BLaER1 treated with 17β-estradiol and CSF1 and Interleukin-3, amounts not matched to agents 10 nM and 100 nM (cell line): ENCODE data around the gene ZBTB7C.

Experiments used
- H3K27ac ChIP-seq, 11 experiments: shearing (Covaris generic); formaldehyde crosslinking; 2 replicates each; pipeline ENCODE4 v1.8.1; 2022
- H3K27me3 ChIP-seq, 11 experiments: shearing (Covaris generic); formaldehyde crosslinking; 2 replicates each; pipeline ENCODE4 v1.8.1; 2022
- H3K36me3 ChIP-seq, 11 experiments: shearing (Covaris generic); formaldehyde crosslinking; 2 replicates each; pipeline ENCODE4 v1.8.1; 2022
- H3K4me1 ChIP-seq, 10 experiments: shearing (Covaris generic); formaldehyde crosslinking; 2 replicates each; pipeline ENCODE4 v1.8.1; 2022
- H3K4me2 ChIP-seq, 11 experiments: shearing (Covaris generic); formaldehyde crosslinking; 2 replicates each; pipeline ENCODE4 v1.8.1; 2022
- H3K4me3 ChIP-seq, 10 experiments: shearing (Covaris generic); formaldehyde crosslinking; 2 replicates each; pipeline ENCODE4 v1.8.1; 2022
- H3K9ac ChIP-seq, 11 experiments: shearing (Covaris generic); formaldehyde crosslinking; 2 replicates each; pipeline ENCODE4 v1.8.1; 2022
- H3K9me3 ChIP-seq, 11 experiments: shearing (Covaris generic); formaldehyde crosslinking; replicated peaks in 1 of 11; 2 replicates each; pipeline ENCODE4 v1.8.1; 2022
- H4K20me1 ChIP-seq, 11 experiments: shearing (Covaris generic); formaldehyde crosslinking; 2 replicates each; pipeline ENCODE4 v1.8.1; 2022
- Cebpa-rat ChIP-seq, 11 experiments: shearing (Covaris generic); IDR thresholded peaks; 2 replicates each; pipeline ENCODE4 v1.8.1; 2022

Gene ZBTB7C

DNA sequence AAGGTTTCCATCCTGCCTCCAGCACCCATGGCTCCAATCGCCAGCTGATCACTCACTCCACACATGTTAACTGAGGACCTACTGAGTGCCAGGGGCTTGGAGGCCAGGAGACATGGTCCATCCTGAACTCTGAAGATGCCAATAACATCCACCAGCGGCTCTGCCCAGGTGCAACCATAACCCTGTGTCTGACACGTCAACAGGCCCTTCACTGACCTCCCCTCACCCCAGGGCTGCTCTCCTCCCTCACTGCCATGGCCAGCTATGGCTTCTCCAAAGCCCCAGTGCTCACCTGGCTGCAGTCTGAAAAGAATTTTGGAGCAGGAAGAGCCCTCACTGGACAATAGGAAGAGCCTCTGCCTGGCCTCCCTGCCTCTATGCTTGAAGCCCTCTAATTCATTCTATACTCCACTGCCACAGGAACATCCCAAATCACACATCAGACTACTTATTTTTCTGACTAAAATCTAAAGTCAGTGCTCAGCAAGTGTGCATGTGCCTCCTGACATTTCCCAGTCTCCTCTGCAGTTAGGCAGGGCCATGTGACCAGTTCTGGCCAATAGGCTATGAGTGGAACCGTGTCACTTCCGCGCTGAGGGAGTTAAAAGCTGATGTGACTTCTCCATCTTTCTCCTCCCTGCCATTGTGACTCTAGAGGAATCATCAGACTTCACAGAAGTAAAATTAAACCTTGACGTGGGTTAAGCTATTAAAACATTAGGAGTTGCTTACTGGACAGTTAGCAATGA is 37.2 kb downstream of the ZBTB7C start:
- H3K9me3 ChIP-seq = peaks cover 0 to 5% (median 0%) of the 10 kb centered on the region in 11 experiments; a peak in 3 of 22 replicates
- no peak overlapping the region for H3K4me3 ChIP-seq
- H3K27me3 ChIP-seq = no peaks in the 10 kb centered on the region
- no peak overlapping the region for H3K27ac ChIP-seq
- peaks cover 0 to 8% (median 0%) of the 10 kb centered on the region in 10 experiments; a peak in 1 of 20 replicates for H3K4me1 ChIP-seq
- H3K36me3 ChIP-seq = no peaks in the 10 kb centered on the region
- H4K20me1 ChIP-seq = no peaks in the 10 kb centered on the region
- TF ChIP-seq Cebpa-rat (IDR thresholded peaks at IDR 0.05) = no peak
- no peak overlapping the region for H3K4me2 ChIP-seq
- no peak overlapping the region for H3K9ac ChIP-seq

GRCh38 chr18:48367557-48367956 is 41.6 kb downstream of the ZBTB7C start:
- no peak overlapping the region for H3K4me2 ChIP-seq
- no peak overlapping the region for H3K9ac ChIP-seq
- H3K4me1 ChIP-seq = peaks cover 0 to 5% (median 0%) of the 10 kb centered on the region in 10 experiments; a peak in 1 of 20 replicates
- no peaks in the 10 kb centered on the region for H3K36me3 ChIP-seq
- H3K27ac ChIP-seq = no peak overlapping the region
- no peak for TF ChIP-seq Cebpa-rat (IDR thresholded peaks at IDR 0.05)
- H3K9me3 ChIP-seq = peaks cover 8 to 16% (median 12%) of the 10 kb centered on the region in 11 experiments; a peak in 19 of 22 replicates
- no peak overlapping the region for H3K4me3 ChIP-seq
- H4K20me1 ChIP-seq = no peaks in the 10 kb centered on the region
- H3K27me3 ChIP-seq = no peaks in the 10 kb centered on the region

GRCh38 chr18:48365965-48366364 is 43.2 kb downstream of the ZBTB7C start:
- H3K9me3 ChIP-seq = peaks cover 8 to 16% (median 12%) of the 10 kb centered on the region in 11 experiments; a peak in 19 of 22 replicates
- no peaks in the 10 kb centered on the region for H3K27me3 ChIP-seq
- H3K9ac ChIP-seq = no peak overlapping the region
- no peak overlapping the region for H3K27ac ChIP-seq
- H3K4me3 ChIP-seq = no peak overlapping the region
- H3K4me1 ChIP-seq = peaks cover 0 to 5% (median 0%) of the 10 kb centered on the region in 10 experiments; a peak in 1 of 20 replicates
- H4K20me1 ChIP-seq = no peaks in the 10 kb centered on the region
- no peak overlapping the region for H3K4me2 ChIP-seq
- no peak for TF ChIP-seq Cebpa-rat (IDR thresholded peaks at IDR 0.05)
- H3K36me3 ChIP-seq = no peaks in the 10 kb centered on the region

- Histone ChIP-seq H3K4me1 (peaks cover 0 to 12% (median 0%) of the 10 kb centered on the region in 10 experiments; a peak in 6 of 20 replicates), H4K20me1 (no peaks in the 10 kb centered on the region), H3K9ac (no peak overlapping the region), H3K27me3 (no peaks in the 10 kb centered on the region), H3K9me3 (peaks cover 5 to 15% (median 11%) of the 10 kb centered on the region in 11 experiments; a peak in 19 of 22 replicates), H3K36me3 (no peaks in the 10 kb centered on the region), H3K27ac (no peak overlapping the region), H3K4me2 (no peak overlapping the region), H3K4me3 (no peak overlapping the region)
- TF ChIP-seq Cebpa-rat (IDR thresholded peaks at IDR 0.05) = no peak
Measured at GRCh38 chr18:48364146-48364545, 45.0 kb downstream of the ZBTB7C start.

- H3K4me2 ChIP-seq = no peak overlapping the region
- H3K9ac ChIP-seq = no peak overlapping the region
- H4K20me1 ChIP-seq = no peaks in the 10 kb centered on the region
- no peak overlapping the region for H3K27ac ChIP-seq
- peaks cover 5 to 15% (median 11%) of the 10 kb centered on the region in 11 experiments; a peak in 19 of 22 replicates for H3K9me3 ChIP-seq
- peaks cover 0 to 22% (median 0%) of the 10 kb centered on the region in 10 experiments; a peak in 7 of 20 replicates for H3K4me1 ChIP-seq
- no peak for TF ChIP-seq Cebpa-rat (IDR thresholded peaks at IDR 0.05)
- no peak overlapping the region for H3K4me3 ChIP-seq
- H3K27me3 ChIP-seq = no peaks in the 10 kb centered on the region
- no peaks in the 10 kb centered on the region for H3K36me3 ChIP-seq
Measured at GRCh38 chr18:48363175-48363574, 46.0 kb downstream of the ZBTB7C start.

GRCh38 chr18:48361801-48362200 is 47.4 kb downstream of the ZBTB7C start:
- H3K27me3 ChIP-seq = no peaks in the 10 kb centered on the region

GRCh38 chr18:48360376-48361021 is 48.7 kb downstream of the ZBTB7C start:
- H3K27me3 ChIP-seq = no peaks in the 10 kb centered on the region
- no peak overlapping the region for H3K4me2 ChIP-seq
- no peak overlapping the region for H3K9ac ChIP-seq
- H3K4me1 ChIP-seq = peaks cover 0 to 16% (median 0%) of the 10 kb centered on the region in 10 experiments; a peak in 7 of 20 replicates
- H3K36me3 ChIP-seq = no peaks in the 10 kb centered on the region
- H3K4me3 ChIP-seq = no peak overlapping the region
- H3K9me3 ChIP-seq = peaks cover 5 to 12% (median 9%) of the 10 kb centered on the region in 11 experiments; a peak in 19 of 22 replicates
- H3K27ac ChIP-seq = no peak overlapping the region
- H4K20me1 ChIP-seq = peaks cover 0 to 2% (median 0%) of the 10 kb centered on the region in 11 experiments; a peak in 2 of 22 replicates
- no peak for TF ChIP-seq Cebpa-rat (IDR thresholded peaks at IDR 0.05)

More at GRCh38 chr18:48361801-48362200, 47.4 kb downstream of the ZBTB7C start:
- Histone ChIP-seq H4K20me1 (no peaks in the 10 kb centered on the region), H3K9me3 (peaks cover 5 to 15% (median 11%) of the 10 kb centered on the region in 11 experiments; a peak in 19 of 22 replicates), H3K27ac (no peak overlapping the region), H3K36me3 (no peaks in the 10 kb centered on the region), H3K4me3 (no peak overlapping the region), H3K4me1 (peaks cover 0 to 21% (median 0%) of the 10 kb centered on the region in 10 experiments; a peak in 7 of 20 replicates), H3K4me2 (no peak overlapping the region), H3K9ac (no peak overlapping the region)
- TF ChIP-seq Cebpa-rat (IDR thresholded peaks at IDR 0.05) = no peak

DNA sequence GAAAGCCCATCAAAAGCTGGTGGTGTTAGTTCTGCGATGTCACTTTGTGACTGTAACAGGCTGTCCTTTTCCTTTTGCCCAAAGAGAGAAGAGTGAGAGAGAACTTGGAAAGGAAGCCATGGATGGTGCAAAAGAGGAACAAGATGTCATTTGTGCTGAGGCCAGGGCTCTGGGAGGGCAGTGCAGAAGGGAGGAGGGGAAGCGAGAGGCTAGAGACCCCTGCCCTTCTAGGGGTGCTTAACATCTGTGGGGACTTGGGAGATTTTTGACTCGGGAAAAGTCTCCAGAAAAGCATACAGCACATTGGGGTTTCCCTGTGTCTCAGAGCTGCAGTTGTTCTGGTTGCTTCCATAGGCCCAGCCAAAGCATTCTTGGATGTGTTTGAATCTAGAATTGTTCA is 49.6 kb downstream of the ZBTB7C start:
- H3K4me3 ChIP-seq = no peak overlapping the region

GRCh38 chr18:48358868-48359267 is 50.3 kb downstream of the ZBTB7C start:
- H3K4me3 ChIP-seq = no peak overlapping the region

More for the DNA sequence above, 49.6 kb downstream of the ZBTB7C start:
- H3K27me3 ChIP-seq = no peaks in the 10 kb centered on the region
- H3K9me3 ChIP-seq = peaks cover 0 to 4% (median 0%) of the 10 kb centered on the region in 11 experiments; a peak in 6 of 22 replicates
- H3K36me3 ChIP-seq = no peaks in the 10 kb centered on the region
- peaks cover 0 to 5% (median 0%) of the 10 kb centered on the region in 11 experiments; a peak in 2 of 22 replicates for H4K20me1 ChIP-seq
- no peak for TF ChIP-seq Cebpa-rat (IDR thresholded peaks at IDR 0.05)
- H3K4me1 ChIP-seq = peaks cover 0 to 16% (median 0%) of the 10 kb centered on the region in 10 experiments; a peak in 7 of 20 replicates
- peak overlapping the region in 2 of 11 experiments; percentile 50 to 58; a peak in 5 of 22 replicates for H3K4me2 ChIP-seq
- H3K27ac ChIP-seq = no peak overlapping the region
- H3K9ac ChIP-seq = no peak overlapping the region

More at GRCh38 chr18:48358868-48359267, 50.3 kb downstream of the ZBTB7C start:
- TF ChIP-seq Cebpa-rat (IDR thresholded peaks at IDR 0.05) = no peak
- no peaks in the 10 kb centered on the region for H3K36me3 ChIP-seq
- no peaks in the 10 kb centered on the region for H3K9me3 ChIP-seq
- no peaks in the 10 kb centered on the region for H3K27me3 ChIP-seq
- peak overlapping the region in 3 of 11 experiments; percentile 19 to 58 (median 50); a peak in 4 of 22 replicates for H3K4me2 ChIP-seq
- H3K4me1 ChIP-seq = peaks cover 0 to 16% (median 0%) of the 10 kb centered on the region in 10 experiments; a peak in 7 of 20 replicates
- H3K9ac ChIP-seq = no peak overlapping the region
- H3K27ac ChIP-seq = no peak overlapping the region
- peaks cover 0 to 5% (median 0%) of the 10 kb centered on the region in 11 experiments; a peak in 2 of 22 replicates for H4K20me1 ChIP-seq
